Heart right ventricle (tissue), 16 donors: Measurements from ENCODE around the gene C4orf50. TPM values are rescaled to one million over a fixed set of nuclear protein-coding genes. Genes with fewer than 3 reads are reported as not detected.

ENCODE experiments used
- ATAC-seq, 8 donors: fragments of 200-7000 bp; cut with Tn5 transposase; one replicate each; pipeline ENCODE4 v1.9.1; 2020; ENCODE audit warnings: mild to moderate bottlenecking in 8 of 8, moderate library complexity in 8 of 8, moderate number of reproducible peaks in 1 of 8
- DNase-seq, 2 donors: peaks; one replicate each; pipeline ENCODE4 v3.0.0-alpha.2; 2020
- H3K27ac ChIP-seq, 10 donors: fragments of 200-600 bp; sonication (generic) in 2 of 10; one replicate each; pipeline versions ENCODE4 v1.5.0 to v1.8.0; 2020 to 2022; ENCODE audit warnings: mild to moderate bottlenecking in 3 of 10
- H3K27me3 ChIP-seq, 7 donors: fragments of 200-600 bp; one replicate each; pipeline ENCODE4 v1.8.0; 2021 to 2022; ENCODE audit warnings: mild to moderate bottlenecking in 2 of 7
- H3K36me3 ChIP-seq, 9 donors: fragments of 200-600 bp; sonication (generic) in 1 of 9; one replicate each; pipeline versions ENCODE4 v1.5.0 to v1.8.0; 2020 to 2022; ENCODE audit warnings: mild to moderate bottlenecking in 2 of 9
- H3K4me1 ChIP-seq, 9 donors: fragments of 200-600 bp; sonication (generic) in 1 of 9; one replicate each; pipeline versions ENCODE4 v1.5.0 to v1.8.0; 2020 to 2022; ENCODE audit warnings: mild to moderate bottlenecking in 4 of 9
- H3K4me3 ChIP-seq, 10 donors: fragments of 200-600 bp; sonication (generic) in 2 of 10; one replicate each; pipeline versions ENCODE4 v1.5.0 to v1.8.0; 2020 to 2022; ENCODE audit warnings: mild to moderate bottlenecking in 7 of 10, moderate library complexity in 2 of 10
- H3K9me3 ChIP-seq, 11 donors: fragments of 200-600 bp in 10 of 11; sonication (generic) in 2 of 11; one replicate each; pipeline versions ENCODE4 v1.5.0 to v1.8.0; 2013 to 2022; ENCODE audit warnings: mild to moderate bottlenecking in 2 of 11, control low read depth in 1 of 11, moderate library complexity in 1 of 11
- WGBS, 2 donors: extraction: QIAGEN DNeasy Blood & Tissue Kit; methylation state at CpG; one replicate each; pipeline ENCODE4 v1.1.7; 2013; ENCODE audit warnings: inconsistent platforms in 1 of 2; 5-methylcytosine and 5-hydroxymethylcytosine counted together
- intact Hi-C, 10 donors: fragments of 100-400 bp; cut with DNase I; formaldehyde crosslinking; loops; one replicate each; pipeline versions ENCODE4 v1.11.1 to v1.14.2; 2022
- polyA plus RNA-seq, 2 donors: library from polyadenylated mRNA; stranded (reverse); fragments of 200-250 nt; gene quantifications; one replicate each; pipeline ENCODE4 v1.2.3, GENCODE V29; 2013
- total RNA-seq, 10 donors: library from RNA; stranded (reverse); fragmentation: NEBNext Ultra II Directional in 3 of 10; extraction: Animal tissue kit (Norgen Biotek cat#: 25700) in 3 of 10; gene quantifications; one replicate each; pipeline versions ENCODE4 v1.2.1 to v1.2.4, GENCODE V29; 2021 to 2023
- TF ChIP-seq, protein P1 (sequence below), 9 donors: fragments of 200-600 bp; sonication (generic) in 2 of 9; IDR thresholded peaks; one replicate each; pipeline versions ENCODE4 v1.5.0 to v1.8.0; 2021 to 2022; ENCODE audit warnings: antibody characterized with exemption in 9 of 9, mild to moderate bottlenecking in 5 of 9, moderate library complexity in 1 of 9
- donor health status: Arrhythmogenic right ventricular cardiomyopathy.
- donor health status: ischemic (EF 13 %, LVEDD 7.1; RV severe dilation, severe dysfunction).
- donor health status: healthy with polysubstance abuse.
- donor health status: DM: no; HTN: yes; CAD: no.
- donor health status: DM: no; HTN: no; CAD: no.
- donor health status: ischemic (EF 25% LVEDD 6.9; RV normal size, moderate dysfunction).
- donor health status: ischemic (EF 25% LVEDD 5.7; RV mildly dilated, moderate dysfunction).
- donor health status: healthy.
- donor health status: DM: yes; HTN: yes; CAD: no.
- donor health status: Ischemic cardiomyopathy.
- donor health status: ischemic (EF 35%, LVEDD 5.7; RV mildly dilated, moderate dysfunction).
- donor health status: nonischemic (EF 11% LVEDD 7.7; RV severe dilation, severe dysfunction).
- donor health status: DM: yes; HTN: yes; CAD: no.
- donor health status: PGD.
- donor health status: ischemic (EF 29% LVEDD 5.4; RV normal size, mild dysfunction).
- donor health status: nonischemic (EF 23%, LVEDD 6.1; RV moderate dilation, normal function).

The C4orf50 gene
- total and polyA plus RNA-seq, 12 donors = 0.05 TPM; not detected in 11

DNA sequence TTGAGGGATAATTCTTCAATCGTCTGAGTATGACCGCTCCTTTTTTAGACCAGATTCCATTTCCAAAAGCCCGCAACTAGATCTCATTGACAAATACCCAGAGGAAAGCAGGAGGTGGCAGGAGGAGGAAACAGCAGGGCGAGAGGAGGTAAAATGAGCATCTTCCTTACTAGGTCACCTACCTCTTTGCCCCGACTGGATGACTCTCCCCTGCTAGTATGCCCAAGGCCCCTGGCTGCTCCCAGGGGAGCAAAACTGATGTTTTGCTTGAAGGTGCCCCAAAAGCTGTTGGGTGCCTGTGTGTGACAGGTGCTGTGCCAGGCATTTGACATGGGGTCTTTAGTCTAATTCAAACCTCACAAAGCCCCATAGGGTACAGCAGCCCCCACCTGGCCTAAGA is 48.9 kb downstream of the C4orf50 start:
- Histone ChIP-seq H3K4me3 (no peak overlapping the region), H3K27me3 (peaks cover 0 to 71% (median 49%) of the 10 kb centered on the region in 7 donors), H3K9me3 (no peaks in the 10 kb centered on the region), H3K4me1 (no peaks in the 10 kb centered on the region), H3K27ac (no peak overlapping the region), H3K36me3 (no peaks in the 10 kb centered on the region)
- no peak for ATAC-seq
- 81 to 85% methylated on average over 5 of the region's 5 CpGs for WGBS, 2 donors
- DNase-seq = no peak
- TF ChIP-seq, protein P1, sequence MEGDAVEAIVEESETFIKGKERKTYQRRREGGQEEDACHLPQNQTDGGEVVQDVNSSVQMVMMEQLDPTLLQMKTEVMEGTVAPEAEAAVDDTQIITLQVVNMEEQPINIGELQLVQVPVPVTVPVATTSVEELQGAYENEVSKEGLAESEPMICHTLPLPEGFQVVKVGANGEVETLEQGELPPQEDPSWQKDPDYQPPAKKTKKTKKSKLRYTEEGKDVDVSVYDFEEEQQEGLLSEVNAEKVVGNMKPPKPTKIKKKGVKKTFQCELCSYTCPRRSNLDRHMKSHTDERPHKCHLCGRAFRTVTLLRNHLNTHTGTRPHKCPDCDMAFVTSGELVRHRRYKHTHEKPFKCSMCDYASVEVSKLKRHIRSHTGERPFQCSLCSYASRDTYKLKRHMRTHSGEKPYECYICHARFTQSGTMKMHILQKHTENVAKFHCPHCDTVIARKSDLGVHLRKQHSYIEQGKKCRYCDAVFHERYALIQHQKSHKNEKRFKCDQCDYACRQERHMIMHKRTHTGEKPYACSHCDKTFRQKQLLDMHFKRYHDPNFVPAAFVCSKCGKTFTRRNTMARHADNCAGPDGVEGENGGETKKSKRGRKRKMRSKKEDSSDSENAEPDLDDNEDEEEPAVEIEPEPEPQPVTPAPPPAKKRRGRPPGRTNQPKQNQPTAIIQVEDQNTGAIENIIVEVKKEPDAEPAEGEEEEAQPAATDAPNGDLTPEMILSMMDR (IDR thresholded peaks at IDR 0.05) = no peak
- intact Hi-C loops = loop anchor here in 1 of 10 donors (2.0 to 10.0 kb wide), 2 partner anchors 29 to 145 kb away; no protein-coding TSS in a partner anchor

DNA sequence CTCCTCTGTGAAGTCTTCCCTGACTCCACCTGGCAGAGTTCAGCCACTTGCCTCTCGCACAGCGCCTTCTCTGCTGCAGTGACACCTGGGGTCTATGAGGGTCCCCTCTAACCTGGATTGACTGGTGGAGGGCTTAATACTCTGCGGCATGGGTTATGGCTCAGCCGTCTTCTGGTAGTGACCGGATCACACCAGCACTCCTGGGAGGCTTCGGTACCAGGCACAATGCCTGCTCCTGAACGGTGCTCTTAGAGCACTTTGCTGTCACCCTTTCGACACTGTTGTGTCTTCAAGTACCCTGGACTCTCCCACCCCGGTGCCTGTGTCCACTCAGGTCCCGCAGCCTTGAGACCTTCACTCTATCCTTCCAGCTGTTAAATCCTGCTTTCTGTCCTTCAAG is 50.0 kb downstream of the C4orf50 start:
- DNase-seq = no peak
- Histone ChIP-seq H3K4me3 (no peak overlapping the region), H3K9me3 (no peaks in the 10 kb centered on the region), H3K4me1 (no peaks in the 10 kb centered on the region), H3K27me3 (peaks cover 0 to 65% (median 38%) of the 10 kb centered on the region in 7 donors), H3K36me3 (no peaks in the 10 kb centered on the region), H3K27ac (no peak overlapping the region)
- TF ChIP-seq, protein P1 (IDR thresholded peaks at IDR 0.05) = no peak
- no peak for ATAC-seq
- intact Hi-C loops = loop anchor here in 1 of 10 donors (2.0 to 10.0 kb wide), 2 partner anchors 31 to 143 kb away; no protein-coding TSS in a partner anchor
- 92 to 95% methylated on average over 10 of the region's 10 CpGs for WGBS, 2 donors

DNA sequence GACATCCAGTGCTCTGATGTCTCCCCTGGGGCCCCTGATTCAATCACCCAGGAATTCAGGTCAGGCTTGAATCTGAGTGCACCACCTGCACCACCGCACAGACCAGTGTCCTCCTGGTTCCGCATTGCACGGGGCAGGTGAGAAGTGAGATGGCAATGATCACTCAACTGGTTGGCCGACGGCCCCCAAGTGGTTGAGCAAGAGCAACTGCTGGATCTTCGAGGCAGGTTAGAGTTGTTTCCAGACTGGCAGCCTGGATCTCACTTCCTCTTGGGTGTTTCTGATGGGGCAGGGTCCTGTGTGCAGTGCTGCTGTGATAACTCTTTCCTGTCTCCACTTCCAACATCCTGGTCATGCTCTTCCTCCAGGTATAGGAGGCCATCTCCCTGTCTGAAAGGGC is 50.4 kb downstream of the C4orf50 start:
- Histone ChIP-seq H3K9me3 (no peaks in the 10 kb centered on the region), H3K4me3 (no peak overlapping the region), H3K27ac (no peak overlapping the region), H3K27me3 (peaks cover 0 to 65% (median 34%) of the 10 kb centered on the region in 7 donors), H3K4me1 (no peaks in the 10 kb centered on the region), H3K36me3 (no peaks in the 10 kb centered on the region)
- TF ChIP-seq, protein P1 (IDR thresholded peaks at IDR 0.05) = no peak
- intact Hi-C loops = loop anchor here in 1 of 10 donors (2.0 to 10.0 kb wide), 2 partner anchors 31 to 143 kb away; no protein-coding TSS in a partner anchor
- WGBS, 2 donors = 50 to 60% methylated on average over 6 of the region's 6 CpGs
- ATAC-seq (no peak), DNase-seq (no peak)

DNA sequence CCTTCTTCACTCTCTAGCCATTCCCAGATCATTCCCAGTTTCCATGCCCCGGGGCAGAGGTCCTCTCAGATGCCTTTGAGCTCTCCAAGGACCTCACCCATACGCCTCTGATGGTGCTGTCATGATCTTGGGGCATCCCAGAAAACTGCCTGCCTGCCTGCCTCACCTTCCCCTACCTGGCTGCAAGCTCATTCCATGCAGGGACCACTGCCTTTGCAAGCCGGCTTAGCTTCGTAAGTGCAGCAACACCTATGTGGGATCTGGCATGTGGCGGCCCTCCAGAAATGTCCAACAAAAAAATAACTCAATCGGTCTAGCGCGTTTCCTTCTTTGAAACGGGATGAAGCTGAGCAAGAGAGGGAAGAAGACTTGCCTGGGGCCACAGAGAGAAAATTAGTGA is 53.0 kb downstream of the C4orf50 start:
- Histone ChIP-seq H3K4me3 (no peak overlapping the region), H3K27me3 (peaks cover 0 to 52% (median 31%) of the 10 kb centered on the region in 7 donors), H3K27ac (no peak overlapping the region), H3K4me1 (no peaks in the 10 kb centered on the region), H3K36me3 (no peaks in the 10 kb centered on the region), H3K9me3 (no peaks in the 10 kb centered on the region)
- WGBS, 2 donors = 84 to 91% methylated on average over 9 of the region's 9 CpGs
- intact Hi-C loops = loop anchor here in 1 of 10 donors (10.0 kb wide), 1 partner anchor 140 kb away; no protein-coding TSS in a partner anchor
- TF ChIP-seq, protein P1 (IDR thresholded peaks at IDR 0.05) = no peak
- no peak for DNase-seq
- ATAC-seq = no peak
